Ovary (tissue), 9 donors: ENCODE data around the gene SERPINI2. TPM values are rescaled to one million over a fixed set of nuclear protein-coding genes. Genes with fewer than 3 reads are reported as not detected.

Experiments
- DNase-seq, 5 donors: peaks; one replicate each; pipeline ENCODE4 v3.0.0-alpha.2; 2019 to 2020
- H3K27ac ChIP-seq, 2 donors: fragments of 200-600 bp; one replicate each; pipeline versions ENCODE4 v1.5.1 to v1.8.0; 2019 to 2022
- H3K27me3 ChIP-seq: fragments of 200-600 bp; one replicate; pipeline ENCODE4 v1.8.0; 2022
- H3K36me3 ChIP-seq: fragments of 200-600 bp; sonication (generic); one replicate; pipeline ENCODE4 v1.5.1; 2019
- H3K4me1 ChIP-seq: one replicate; pipeline ENCODE4 v1.8.1; 2013; ENCODE audit warnings: mild to moderate bottlenecking, moderate library complexity; ENCODE audit not compliant: insufficient read depth
- H3K4me3 ChIP-seq: fragments of 200-600 bp; sonication (generic); one replicate; pipeline ENCODE4 v1.5.1; 2017
- H3K9me3 ChIP-seq, 2 donors: fragments of 200-600 bp in 1 of 2; sonication (generic) in 1 of 2; one replicate each; pipeline versions ENCODE4 v1.5.1 to v1.8.1; 2013 to 2019; ENCODE audit warnings: mild to moderate bottlenecking in 1 of 2, moderate library complexity in 1 of 2
- CTCF ChIP-seq, 3 donors: fragments of 450-650 bp in 2 of 3; fragments of 200-600 bp in 1 of 3; IDR thresholded peaks; one replicate each; pipeline versions ENCODE4 v1.5.1 to v1.8.0; 2016 to 2022; ENCODE audit warnings: antibody characterized with exemption in 3 of 3, mild to moderate bottlenecking in 1 of 3
- EP300 ChIP-seq: sonication (generic); formaldehyde crosslinking; IDR thresholded peaks from one replicate; pipeline ENCODE4 v1.6.1; 2017; ENCODE audit warnings: antibody characterized with exemption
- POLR2A ChIP-seq: fragments of 450-650 bp; IDR thresholded peaks from one replicate; pipeline ENCODE4 v1.6.1; 2017; ENCODE audit warnings: antibody characterized with exemption, mild to moderate bottlenecking, moderate library complexity
- WGBS, 3 donors: extraction: QIAGEN DNeasy Blood & Tissue Kit in 1 of 3; methylation state at CpG; one replicate each; pipeline versions ENCODE4 v1.1.5 to v1.1.7; 2013 to 2017; 5-methylcytosine and 5-hydroxymethylcytosine counted together
- intact Hi-C, 4 donors: fragments of 100-400 bp; cut with DNase I; formaldehyde crosslinking; loops; one replicate each; pipeline versions ENCODE4 v1.11.0 to v1.15.1; 2022 to 2023
- polyA plus RNA-seq, 2 donors: library from polyadenylated mRNA; stranded (reverse); fragments of 200-250 nt in 1 of 2; fragments of 350-450 nt in 1 of 2; fragmentation: Illumina TruSeq in 1 of 2; extraction: RNeasy Lipid Tissue Mini Kit (QIAGEN cat#74804) in 1 of 2; gene quantifications; one replicate each; pipeline ENCODE4 v1.2.3, GENCODE V29; 2013 to 2014
- total RNA-seq, 7 donors: library from RNA; depleted of rRNA in 2 of 7; stranded (reverse); fragments of >200 nt in 2 of 7; fragmentation: NEBNext Ultra II Directional in 3 of 7; extraction: Animal tissue kit (Norgen Biotek cat#: 25700) in 3 of 7; gene quantifications; one replicate each; pipeline versions ENCODE4 v1.1.0 to v1.2.4, GENCODE V29; 2016 to 2023
- donor health status: DM: no; HTN: no; CAD: no; lungs with moderate emphysema.
- donor health status: DM: no; HTN: no; CAD: no.
- donor health status: Bipolar disorder and iron deficiency.
- donor health status: DM: yes; HTN: yes; CAD: no.
- donor health status: DM: no; HTN: no; CAD: no.
- donor health status: DM: yes; HTN: yes; CAD: no.

Gene SERPINI2
- total and polyA plus RNA-seq, 9 donors, result 0.20 to 8.8 (median 0.33) TPM; not detected in 4

GRCh38 chr3:167502401-167502800 is 28.6 kb upstream of the SERPINI2 start:
- Histone ChIP-seq H3K27me3 (no peaks in the 10 kb centered on the region), H3K9me3 (no peaks in the 10 kb centered on the region), H3K27ac (no peak overlapping the region), H3K4me1 (no peaks in the 10 kb centered on the region), H3K4me3 (no peak overlapping the region), H3K36me3 (no peaks in the 10 kb centered on the region)
- WGBS, 3 donors, result 73 to 83% (median 78%) methylated on average over 2 of the region's 2 CpGs
- TF ChIP-seq EP300 (no peak), POLR2A (no peak), CTCF (IDR thresholded peaks at IDR 0.05) (no peak)
- DNase-seq, result no peak
- intact Hi-C loops, result no loop called here

GRCh38 chr3:167501941-167502340 is 28.1 kb upstream of the SERPINI2 start:
- WGBS, 3 donors, result 81 to 87% (median 84%) methylated on average over 3 of the region's 3 CpGs
- Histone ChIP-seq H3K27ac (no peak overlapping the region), H3K4me3 (no peak overlapping the region), H3K9me3 (no peaks in the 10 kb centered on the region), H3K4me1 (no peaks in the 10 kb centered on the region), H3K27me3 (no peaks in the 10 kb centered on the region), H3K36me3 (no peaks in the 10 kb centered on the region)
- intact Hi-C loops, result no loop called here
- DNase-seq, result no peak
- no peak for TF ChIP-seq EP300
- TF ChIP-seq CTCF (IDR thresholded peaks at IDR 0.05), result no peak
- no peak for TF ChIP-seq POLR2A

GRCh38 chr3:167497903-167498302 is 24.1 kb upstream of the SERPINI2 start:
- no peak for TF ChIP-seq EP300
- no peak for TF ChIP-seq CTCF (IDR thresholded peaks at IDR 0.05)
- no peak for TF ChIP-seq POLR2A
- H3K27me3 ChIP-seq, result no peaks in the 10 kb centered on the region

GRCh38 chr3:167493244-167493643 is 19.4 kb upstream of the SERPINI2 start:
- WGBS, 3 donors, result 67 to 90% (median 71%) methylated on average over 3 of the region's 3 CpGs
- no peaks in the 10 kb centered on the region for H3K36me3 ChIP-seq
- TF ChIP-seq POLR2A, result no peak
- TF ChIP-seq EP300, result no peak
- TF ChIP-seq CTCF (IDR thresholded peaks at IDR 0.05), result no peak
- H3K4me1 ChIP-seq, result no peaks in the 10 kb centered on the region
- intact Hi-C loops, result no loop called here
- no peaks in the 10 kb centered on the region for H3K9me3 ChIP-seq
- no peaks in the 10 kb centered on the region for H3K27me3 ChIP-seq
- no peak for DNase-seq
- no peak overlapping the region for H3K27ac ChIP-seq
- H3K4me3 ChIP-seq, result no peak overlapping the region

More at GRCh38 chr3:167497903-167498302, 24.1 kb upstream of the SERPINI2 start:
- H3K9me3 ChIP-seq, result no peaks in the 10 kb centered on the region
- 95 to 97% (median 95%) methylated on average over 7 of the region's 7 CpGs for WGBS, 3 donors
- no peaks in the 10 kb centered on the region for H3K36me3 ChIP-seq
- no peak for DNase-seq
- intact Hi-C loops, result no loop called here
- H3K27ac ChIP-seq, result no peak overlapping the region
- H3K4me3 ChIP-seq, result no peak overlapping the region
- H3K4me1 ChIP-seq, result no peaks in the 10 kb centered on the region

GRCh38 chr3:167491621-167492020 is 17.8 kb upstream of the SERPINI2 start:
- Histone ChIP-seq H3K4me1 (no peaks in the 10 kb centered on the region), H3K9me3 (no peaks in the 10 kb centered on the region), H3K27me3 (no peaks in the 10 kb centered on the region), H3K27ac (no peak overlapping the region), H3K36me3 (no peaks in the 10 kb centered on the region), H3K4me3 (no peak overlapping the region)
- TF ChIP-seq EP300, result no peak
- no peak for TF ChIP-seq CTCF (IDR thresholded peaks at IDR 0.05)
- no peak for TF ChIP-seq POLR2A
- intact Hi-C loops, result no loop called here
- no peak for DNase-seq
